ENCODE data around the gene CBX4. TPM values are rescaled to one million over a fixed set of nuclear protein-coding genes. Genes with fewer than 3 reads are reported as not detected.
A peak's percentile ranks its signal among the peaks of the same experiment; 100 is the strongest.

The CBX4 gene
- total and polyA plus RNA-seq, 2 donors (not counting 1 experiment from before 2014, with no cell fraction given): 5.4 to 13.4 TPM

DNA sequence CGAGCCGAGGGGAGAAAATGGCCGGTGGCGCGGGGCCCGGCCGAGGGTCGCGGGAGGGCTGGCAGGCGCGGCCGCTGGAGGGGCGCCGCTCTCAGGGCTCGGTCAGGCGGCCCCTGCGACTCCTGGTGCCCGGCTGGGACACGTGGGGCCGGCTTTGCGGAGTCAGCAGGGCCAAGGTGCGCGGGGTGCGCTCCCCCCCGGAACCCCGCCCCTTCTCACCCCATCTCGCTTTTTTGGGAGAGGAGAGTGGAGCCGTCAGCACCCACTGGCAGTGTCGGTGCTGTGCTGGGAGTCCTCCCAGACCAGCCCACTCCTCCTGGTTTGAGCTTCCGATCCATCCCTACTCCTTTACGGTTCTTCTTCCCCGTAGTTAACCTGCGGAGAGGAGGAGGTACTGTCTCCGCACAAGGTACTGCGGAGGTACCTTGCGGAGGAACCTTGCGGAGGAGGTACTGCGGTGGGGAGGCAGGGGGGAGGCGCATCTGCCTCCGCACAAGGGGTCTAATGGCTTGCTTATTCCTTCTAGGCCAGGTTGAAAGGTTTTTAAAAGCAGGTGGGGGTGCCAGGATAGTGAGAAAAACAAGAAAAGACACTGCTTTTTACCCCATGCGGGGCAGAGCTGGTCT, 23.3 kb downstream of the CBX4 start:
- Histone ChIP-seq H3K36me3 (ENCODE audit: control insufficient read depth, insufficient read depth, low read length) (no peaks in the 10 kb centered on the region), H3K9me3 (ENCODE audit: control insufficient read depth, insufficient read depth, low read depth, low read length) (no peaks in the 10 kb centered on the region), H2AFZ (ENCODE audit: low read length) (no peak overlapping the region), H4K20me1 (ENCODE audit: control insufficient read depth, extremely low read depth, insufficient read depth, low read length) (no peaks in the 10 kb centered on the region), H3K4me3 (replicated peaks in 1 of 4; ENCODE audit: control extremely low read depth in 1 of 4, insufficient read depth in 1 of 4, low read depth in 3 of 4, low read length in 4 of 4) (no peak overlapping the region), H3K4me1 (ENCODE audit: control insufficient read depth, extremely low read depth, insufficient read depth, low read length) (no peaks in the 10 kb centered on the region), H3K79me2 (ENCODE audit: control insufficient read depth, insufficient read depth, low read length) (no peaks in the 10 kb centered on the region), H3K27ac (ENCODE audit: insufficient read depth, low read length) (no peak overlapping the region), H3K4me2 (ENCODE audit: extremely low read depth, insufficient read depth, low read length) (no peak overlapping the region), H3K9ac (ENCODE audit: insufficient read depth, low read length) (no peak overlapping the region), H3K27me3 (ENCODE audit: control insufficient read depth, insufficient read depth, low read length) (peaks cover 74% of the 10 kb centered on the region)
- DNase-seq (ENCODE audit: low read depth in 2 of 2): no peak
- TF ChIP-seq EZH2 (IDR thresholded peaks at IDR 0.05; ENCODE audit: low read length, missing control alignments): no peak
- TF ChIP-seq, protein P1, sequence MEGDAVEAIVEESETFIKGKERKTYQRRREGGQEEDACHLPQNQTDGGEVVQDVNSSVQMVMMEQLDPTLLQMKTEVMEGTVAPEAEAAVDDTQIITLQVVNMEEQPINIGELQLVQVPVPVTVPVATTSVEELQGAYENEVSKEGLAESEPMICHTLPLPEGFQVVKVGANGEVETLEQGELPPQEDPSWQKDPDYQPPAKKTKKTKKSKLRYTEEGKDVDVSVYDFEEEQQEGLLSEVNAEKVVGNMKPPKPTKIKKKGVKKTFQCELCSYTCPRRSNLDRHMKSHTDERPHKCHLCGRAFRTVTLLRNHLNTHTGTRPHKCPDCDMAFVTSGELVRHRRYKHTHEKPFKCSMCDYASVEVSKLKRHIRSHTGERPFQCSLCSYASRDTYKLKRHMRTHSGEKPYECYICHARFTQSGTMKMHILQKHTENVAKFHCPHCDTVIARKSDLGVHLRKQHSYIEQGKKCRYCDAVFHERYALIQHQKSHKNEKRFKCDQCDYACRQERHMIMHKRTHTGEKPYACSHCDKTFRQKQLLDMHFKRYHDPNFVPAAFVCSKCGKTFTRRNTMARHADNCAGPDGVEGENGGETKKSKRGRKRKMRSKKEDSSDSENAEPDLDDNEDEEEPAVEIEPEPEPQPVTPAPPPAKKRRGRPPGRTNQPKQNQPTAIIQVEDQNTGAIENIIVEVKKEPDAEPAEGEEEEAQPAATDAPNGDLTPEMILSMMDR (conservative IDR thresholded peaks at IDR 0.05 in 1 of 2, IDR thresholded peaks at IDR 0.05 in 1 of 2; ENCODE audit: low read depth in 1 of 2, low read length in 2 of 2): no peak

DNA sequence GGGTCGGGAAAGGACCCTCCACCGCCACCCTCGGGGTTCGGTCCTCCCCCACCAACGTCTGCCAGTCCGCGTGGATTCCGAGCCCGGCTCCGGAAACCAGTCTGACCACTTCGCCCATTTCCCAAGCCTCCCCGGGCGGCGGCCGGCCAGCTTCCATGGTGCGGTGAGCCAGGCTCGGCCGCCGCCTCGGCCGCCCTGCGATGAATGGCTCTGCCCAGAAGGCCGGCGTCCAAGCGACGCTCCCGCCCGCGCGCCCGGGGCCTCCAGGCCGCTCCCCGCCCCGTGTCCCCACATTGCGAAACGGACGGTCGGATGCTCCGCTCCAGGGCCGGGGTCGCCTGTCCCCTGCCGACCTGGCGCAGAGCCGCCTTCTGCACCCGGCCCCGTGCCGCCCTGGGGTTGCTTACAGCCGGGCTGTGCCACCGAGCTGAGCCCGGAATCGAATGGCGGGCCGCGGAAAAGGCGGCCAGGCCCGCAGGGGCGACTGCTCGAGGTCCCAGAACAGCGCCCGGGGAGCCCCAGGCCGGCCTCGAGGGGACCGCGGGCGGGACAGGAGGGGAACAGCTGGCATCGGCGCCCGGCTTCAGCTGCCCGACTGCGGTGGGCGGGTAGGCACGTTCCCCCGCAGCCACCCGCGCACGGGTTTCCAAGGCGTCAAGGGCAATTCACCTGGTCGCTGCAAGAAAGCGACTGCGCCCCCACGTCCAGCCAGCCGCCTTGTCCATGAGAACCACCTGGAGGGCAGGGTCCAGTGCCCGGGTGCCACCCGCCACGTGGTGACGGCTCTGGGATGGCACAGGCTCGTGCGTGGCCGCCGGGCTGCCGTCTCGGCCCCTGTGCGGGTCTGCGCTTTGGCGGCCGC, 24.0 kb downstream of the CBX4 start:
- Histone ChIP-seq H3K9me3 (ENCODE audit: control insufficient read depth, insufficient read depth, low read depth, low read length) (no peaks in the 10 kb centered on the region), H2AFZ (ENCODE audit: low read length) (no peak overlapping the region), H3K9ac (ENCODE audit: insufficient read depth, low read length) (no peak overlapping the region), H3K79me2 (ENCODE audit: control insufficient read depth, insufficient read depth, low read length) (no peaks in the 10 kb centered on the region), H3K36me3 (ENCODE audit: control insufficient read depth, insufficient read depth, low read length) (no peaks in the 10 kb centered on the region), H4K20me1 (ENCODE audit: control insufficient read depth, extremely low read depth, insufficient read depth, low read length) (no peaks in the 10 kb centered on the region), H3K4me3 (replicated peaks in 1 of 4; ENCODE audit: control extremely low read depth in 1 of 4, insufficient read depth in 1 of 4, low read depth in 3 of 4, low read length in 4 of 4) (no peak overlapping the region), H3K27ac (ENCODE audit: insufficient read depth, low read length) (no peak overlapping the region), H3K27me3 (ENCODE audit: control insufficient read depth, insufficient read depth, low read length) (peaks cover 81% of the 10 kb centered on the region), H3K4me2 (ENCODE audit: extremely low read depth, insufficient read depth, low read length) (no peak overlapping the region), H3K4me1 (ENCODE audit: control insufficient read depth, extremely low read depth, insufficient read depth, low read length) (no peaks in the 10 kb centered on the region)
- TF ChIP-seq EZH2 (IDR thresholded peaks at IDR 0.05; ENCODE audit: low read length, missing control alignments): peak; percentile 72
- TF ChIP-seq, protein P1 (conservative IDR thresholded peaks at IDR 0.05 in 1 of 2, IDR thresholded peaks at IDR 0.05 in 1 of 2; ENCODE audit: low read depth in 1 of 2, low read length in 2 of 2): no peak
- DNase-seq (ENCODE audit: low read depth in 2 of 2): no peak

DNA sequence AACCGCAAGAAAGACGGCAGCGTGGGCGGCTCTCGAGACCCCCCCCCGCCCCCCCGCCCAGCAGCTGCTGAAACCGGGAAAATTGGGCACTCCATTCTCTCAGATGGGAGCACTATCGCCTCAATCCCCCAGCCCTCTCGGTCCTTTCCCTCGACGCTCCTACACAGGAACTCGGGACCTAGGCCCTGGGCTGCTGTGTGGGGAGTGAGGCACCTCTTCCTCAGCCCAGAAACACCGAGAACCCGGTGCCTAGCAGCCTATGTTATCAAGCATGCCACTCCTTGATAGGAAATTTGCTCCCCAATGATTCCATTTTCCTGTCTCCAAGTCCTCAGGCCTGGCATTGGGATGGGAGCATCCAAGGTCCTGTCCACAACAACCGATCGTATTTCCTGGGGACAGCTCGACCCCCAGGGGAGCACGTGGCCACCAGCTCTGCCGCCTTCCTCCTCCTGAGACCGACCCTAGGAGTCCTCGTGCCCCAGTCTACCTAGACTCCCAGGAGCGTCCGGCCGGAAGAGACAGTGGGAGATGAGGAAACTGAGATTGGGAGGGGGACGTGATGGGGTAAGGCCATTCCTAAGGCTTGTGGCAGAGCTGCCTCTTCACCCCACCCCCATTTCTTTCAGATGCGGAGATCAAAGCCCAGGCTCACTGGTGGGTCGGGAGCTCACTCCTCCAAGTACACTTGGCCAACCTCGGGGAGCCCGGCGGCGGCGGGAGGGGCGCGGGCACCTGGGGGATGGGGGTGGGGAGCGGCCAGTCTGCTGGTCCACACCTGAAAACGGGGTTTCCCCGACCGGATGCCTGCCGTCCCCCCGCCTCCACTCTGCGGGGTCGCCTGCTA, 24.9 kb downstream of the CBX4 start:
- Histone ChIP-seq H3K9me3 (ENCODE audit: control insufficient read depth, insufficient read depth, low read depth, low read length) (no peaks in the 10 kb centered on the region), H3K27ac (ENCODE audit: insufficient read depth, low read length) (no peak overlapping the region), H3K79me2 (ENCODE audit: control insufficient read depth, insufficient read depth, low read length) (no peaks in the 10 kb centered on the region), H3K4me1 (ENCODE audit: control insufficient read depth, extremely low read depth, insufficient read depth, low read length) (no peaks in the 10 kb centered on the region), H3K4me3 (replicated peaks in 1 of 4; ENCODE audit: control extremely low read depth in 1 of 4, insufficient read depth in 1 of 4, low read depth in 3 of 4, low read length in 4 of 4) (no peak overlapping the region), H3K36me3 (ENCODE audit: control insufficient read depth, insufficient read depth, low read length) (no peaks in the 10 kb centered on the region), H3K4me2 (ENCODE audit: extremely low read depth, insufficient read depth, low read length) (no peak overlapping the region), H3K9ac (ENCODE audit: insufficient read depth, low read length) (no peak overlapping the region), H3K27me3 (ENCODE audit: control insufficient read depth, insufficient read depth, low read length) (peaks cover 77% of the 10 kb centered on the region), H2AFZ (ENCODE audit: low read length) (no peak overlapping the region), H4K20me1 (ENCODE audit: control insufficient read depth, extremely low read depth, insufficient read depth, low read length) (no peaks in the 10 kb centered on the region)
- no peak for DNase-seq (ENCODE audit: low read depth in 2 of 2)
- TF ChIP-seq, protein P1 (conservative IDR thresholded peaks at IDR 0.05 in 1 of 2, IDR thresholded peaks at IDR 0.05 in 1 of 2; ENCODE audit: low read depth in 1 of 2, low read length in 2 of 2): no peak
- peak; percentile 88 for TF ChIP-seq EZH2 (IDR thresholded peaks at IDR 0.05; ENCODE audit: low read length, missing control alignments)

Measured in fibroblast of lung (primary cell).